Neuronal stem cell (in vitro differentiated cells): ENCODE results near the gene PLD4.

Source experiments
- DNase-seq: peaks from one replicate; pipeline ENCODE4 v3.0.0-alpha.2; 2013; ENCODE audit warnings: low spot score
- H2AFZ ChIP-seq: one replicate; pipeline ENCODE4 v1.6.1; 2013; ENCODE audit warnings: mild to moderate bottlenecking, low read length, inconsistent platforms
- H2AK5ac ChIP-seq: 2 replicates; pipeline ENCODE4 v1.6.1; 2013; ENCODE audit warnings: low read depth, mild to moderate bottlenecking, inconsistent platforms, low read length, moderate library complexity, mixed read lengths
- H2BK120ac ChIP-seq: 2 replicates; pipeline ENCODE4 v1.6.1; 2013; ENCODE audit warnings: low read depth, mild to moderate bottlenecking, inconsistent platforms, low read length, moderate library complexity, mixed read lengths
- H2BK12ac ChIP-seq: one replicate; pipeline ENCODE4 v1.6.1; 2013; ENCODE audit warnings: low read length, inconsistent platforms
- H2BK15ac ChIP-seq: 2 replicates; pipeline ENCODE4 v1.6.1; 2013; ENCODE audit warnings: mild to moderate bottlenecking, low read length, inconsistent platforms, mixed read lengths
- H2BK5ac ChIP-seq: one replicate; pipeline ENCODE4 v1.6.1; 2013; ENCODE audit warnings: inconsistent platforms, mild to moderate bottlenecking, low read length, moderate library complexity
- H3K14ac ChIP-seq: one replicate; pipeline ENCODE4 v1.6.1; 2013; ENCODE audit warnings: low read length, inconsistent platforms
- H3K18ac ChIP-seq: 2 replicates; pipeline ENCODE4 v1.6.1; 2013; ENCODE audit warnings: low read length, inconsistent platforms
- H3K23ac ChIP-seq: 2 replicates; pipeline ENCODE4 v1.6.1; 2013; ENCODE audit warnings: low read depth, mild to moderate bottlenecking, mixed read lengths, low read length, inconsistent platforms; ENCODE audit not compliant: poor library complexity
- H3K27ac ChIP-seq: replicated peaks from 3 replicates; pipeline ENCODE4 v1.5.1; 2013; ENCODE audit warnings: low read length, inconsistent platforms
- H3K27me3 ChIP-seq, 3 experiments: 2 replicates each; pipeline ENCODE4 v1.6.1; 2013; ENCODE audit warnings: low read length in 3 of 3, mild to moderate bottlenecking in 2 of 3, inconsistent platforms in 1 of 3, low read depth in 1 of 3, mixed read lengths in 1 of 3, moderate library complexity in 1 of 3; ENCODE audit not compliant: control insufficient read depth in 3 of 3, insufficient read depth in 3 of 3
- H3K36me3 ChIP-seq, 2 donors: replicated peaks in 1 of 2; 2 replicates each; pipeline ENCODE4 v1.6.1; 2013; ENCODE audit warnings: low read length in 2 of 2; ENCODE audit not compliant: control insufficient read depth in 2 of 2, insufficient read depth in 2 of 2
- H3K4ac ChIP-seq: 2 replicates; pipeline ENCODE4 v1.6.1; 2013; ENCODE audit warnings: inconsistent platforms, mild to moderate bottlenecking, low read length, moderate library complexity
- H3K4me1 ChIP-seq, 2 donors: 1 replicate in 1 of 2; 2 replicates in 1 of 2; pipeline ENCODE4 v1.6.1; 2013; ENCODE audit warnings: low read length in 2 of 2, low read depth in 1 of 2; ENCODE audit not compliant: control insufficient read depth in 2 of 2, insufficient read depth in 1 of 2
- H3K4me2 ChIP-seq: one replicate; pipeline ENCODE4 v1.6.1; 2013; ENCODE audit warnings: mild to moderate bottlenecking, low read length, inconsistent platforms; ENCODE audit not compliant: insufficient read depth, poor library complexity, severe bottlenecking
- H3K4me3 ChIP-seq, 2 donors: 2 replicates each; pipeline ENCODE4 v1.5.1; 2013; ENCODE audit warnings: low read length in 2 of 2, mild to moderate bottlenecking in 2 of 2, inconsistent platforms in 1 of 2, moderate library complexity in 1 of 2
- H3K79me1 ChIP-seq: one replicate; pipeline ENCODE4 v1.6.1; 2013; ENCODE audit warnings: low read depth, mild to moderate bottlenecking, inconsistent platforms, low read length, moderate library complexity
- H3K9ac ChIP-seq: one replicate; pipeline ENCODE4 v1.6.1; 2013; ENCODE audit warnings: mild to moderate bottlenecking, low read depth, low read length, inconsistent platforms; ENCODE audit not compliant: poor library complexity
- H3K9me3 ChIP-seq, 2 donors: replicated peaks in 1 of 2; 2 replicates each; pipeline versions ENCODE3 to v1.6.1; 2013; ENCODE audit warnings: low read length in 2 of 2, mild to moderate bottlenecking in 2 of 2, inconsistent platforms in 1 of 2, low read depth in 1 of 2, mixed read lengths in 1 of 2, moderate library complexity in 1 of 2; ENCODE audit not compliant: control insufficient read depth in 2 of 2, insufficient read depth in 1 of 2
- H4K8ac ChIP-seq: one replicate; pipeline ENCODE4 v1.6.1; 2013; ENCODE audit warnings: low read depth, mild to moderate bottlenecking, inconsistent platforms, low read length, moderate library complexity
- H4K91ac ChIP-seq: one replicate; pipeline ENCODE4 v1.6.1; 2013; ENCODE audit warnings: low read length, low read depth, mild to moderate bottlenecking, inconsistent platforms; ENCODE audit not compliant: poor library complexity
- WGBS, 2 donors: extraction: QIAGEN DNeasy Blood & Tissue Kit; methylation state at CpG; one replicate each; pipeline ENCODE4 v1.1.7; 2013; ENCODE audit warnings: missing lambda C conversion rate in 2 of 2, mixed read lengths in 1 of 2; ENCODE audit not compliant: insufficient read length in 2 of 2, insufficient replicate concordance in 1 of 2; ENCODE audit errors: extremely low coverage in 2 of 2; 5-methylcytosine and 5-hydroxymethylcytosine counted together

PLD4 gene

GRCh38 chr14:104935026-104935650 lies 10.5 kb downstream of the PLD4 start:
- peak overlapping the region; percentile 39 for H2BK5ac ChIP-seq
- no peak overlapping the region for H3K4ac ChIP-seq
- no peak for DNase-seq
- no peak overlapping the region for H2BK120ac ChIP-seq
- no peak overlapping the region for H2AFZ ChIP-seq
- H3K4me2 ChIP-seq = no peak overlapping the region
- peak overlapping the region; percentile 93 for H2BK15ac ChIP-seq
- no peaks in the 10 kb centered on the region for H3K9me3 ChIP-seq
- peak overlapping the region; percentile 5 for H4K8ac ChIP-seq
- H3K9ac ChIP-seq = no peak overlapping the region
- no peaks in the 10 kb centered on the region for H3K36me3 ChIP-seq
- H2AK5ac ChIP-seq = peak overlapping the region; percentile 99
- H3K4me1 ChIP-seq = peaks cover 0 to 14% of the 10 kb centered on the region in 2 donors
- no CpG with 5 or more reads among the region's 3 CpGs for WGBS, 2 donors
- H3K79me1 ChIP-seq = peaks cover 3% of the 10 kb centered on the region
- no peak overlapping the region for H3K4me3 ChIP-seq
- H3K14ac ChIP-seq = no peak overlapping the region
- peaks cover 17 to 86% (median 49%) of the 10 kb centered on the region in 3 experiments for H3K27me3 ChIP-seq
- H3K18ac ChIP-seq = no peak overlapping the region
- no peak overlapping the region for H4K91ac ChIP-seq
- peak overlapping the region; percentile 9 for H2BK12ac ChIP-seq
- H3K27ac ChIP-seq = no peak overlapping the region
- H3K23ac ChIP-seq = peak overlapping the region; percentile 8

- Histone ChIP-seq H3K4me1 (peaks cover 0 to 14% of the 10 kb centered on the region in 2 donors), H3K4me3 (no peak overlapping the region), H2BK120ac (no peak overlapping the region), H3K14ac (no peak overlapping the region), H3K4ac (no peak overlapping the region), H3K79me1 (peaks cover 3% of the 10 kb centered on the region), H4K91ac (no peak overlapping the region), H3K9me3 (no peaks in the 10 kb centered on the region), H4K8ac (no peak overlapping the region), H3K36me3 (no peaks in the 10 kb centered on the region), H3K27me3 (peaks cover 14 to 84% (median 42%) of the 10 kb centered on the region in 3 experiments), H2BK12ac (no peak overlapping the region), H2AFZ (no peak overlapping the region), H2BK5ac (no peak overlapping the region), H3K18ac (peak overlapping the region; percentile 45), H3K4me2 (no peak overlapping the region), H2BK15ac (no peak overlapping the region), H2AK5ac (no peak overlapping the region), H3K27ac (no peak overlapping the region), H3K23ac (no peak overlapping the region), H3K9ac (no peak overlapping the region)
- no peak for DNase-seq
- WGBS, 2 donors = no CpG with 5 or more reads among the region's 2 CpGs
These were observed 11.3 kb downstream of the PLD4 start for GRCh38 chr14:104935955-104936354.

GRCh38 chr14:104936361-104937155 lies 11.9 kb downstream of the PLD4 start:
- Histone ChIP-seq H3K9me3 (no peaks in the 10 kb centered on the region), H3K4me2 (no peak overlapping the region), H3K23ac (no peak overlapping the region), H2BK5ac (no peak overlapping the region), H3K18ac (peak overlapping the region; percentile 8), H4K8ac (no peak overlapping the region), H3K14ac (no peak overlapping the region), H2BK120ac (no peak overlapping the region), H3K4me1 (peaks cover 0 to 14% of the 10 kb centered on the region in 2 donors), H4K91ac (no peak overlapping the region), H3K9ac (no peak overlapping the region), H2BK15ac (no peak overlapping the region), H2AFZ (no peak overlapping the region), H2AK5ac (peak overlapping the region; percentile 47), H3K36me3 (no peaks in the 10 kb centered on the region), H3K27ac (no peak overlapping the region), H3K79me1 (peaks cover 2% of the 10 kb centered on the region), H2BK12ac (no peak overlapping the region), H3K4ac (no peak overlapping the region), H3K27me3 (peaks cover 14 to 82% (median 36%) of the 10 kb centered on the region in 3 experiments), H3K4me3 (no peak overlapping the region)
- no CpG with 5 or more reads among the region's 10 CpGs for WGBS, 2 donors
- DNase-seq = no peak

GRCh38 chr14:104937161-104937560 lies 12.5 kb downstream of the PLD4 start:
- Histone ChIP-seq H2BK120ac (no peak overlapping the region), H3K36me3 (no peaks in the 10 kb centered on the region), H4K91ac (no peak overlapping the region), H3K27ac (no peak overlapping the region), H3K4me2 (no peak overlapping the region), H3K9me3 (no peaks in the 10 kb centered on the region), H3K9ac (no peak overlapping the region), H2BK5ac (no peak overlapping the region), H3K23ac (no peak overlapping the region), H3K79me1 (no peaks in the 10 kb centered on the region), H2BK15ac (no peak overlapping the region), H3K4me3 (no peak overlapping the region), H4K8ac (no peak overlapping the region), H3K4ac (no peak overlapping the region), H2BK12ac (no peak overlapping the region), H2AFZ (no peak overlapping the region), H3K27me3 (peaks cover 11 to 76% (median 30%) of the 10 kb centered on the region in 3 experiments), H3K18ac (peak overlapping the region; percentile 41), H3K14ac (no peak overlapping the region), H2AK5ac (no peak overlapping the region), H3K4me1 (peaks cover 0 to 11% of the 10 kb centered on the region in 2 donors)
- no peak for DNase-seq
- WGBS, 2 donors = no CpG with 5 or more reads among the region's 4 CpGs
